NCI-H2081 treated with DMSO at 0.1 percent for 48 hours (cell line): ENCODE results near the gene ZSCAN2.
A peak's percentile ranks its signal among the peaks of the same experiment; 100 is the strongest.
"Not testable (repeated sequence)": the region's sequence is repeated elsewhere in the genome, so short reads cannot be mapped to it uniquely, and the experiment has no call there.

ENCODE experiments used
- DNase-seq: peaks from one replicate; lab custom pipeline; 2025; lab: John Stamatoyannopoulos, UW

ZSCAN2 gene

DNA sequence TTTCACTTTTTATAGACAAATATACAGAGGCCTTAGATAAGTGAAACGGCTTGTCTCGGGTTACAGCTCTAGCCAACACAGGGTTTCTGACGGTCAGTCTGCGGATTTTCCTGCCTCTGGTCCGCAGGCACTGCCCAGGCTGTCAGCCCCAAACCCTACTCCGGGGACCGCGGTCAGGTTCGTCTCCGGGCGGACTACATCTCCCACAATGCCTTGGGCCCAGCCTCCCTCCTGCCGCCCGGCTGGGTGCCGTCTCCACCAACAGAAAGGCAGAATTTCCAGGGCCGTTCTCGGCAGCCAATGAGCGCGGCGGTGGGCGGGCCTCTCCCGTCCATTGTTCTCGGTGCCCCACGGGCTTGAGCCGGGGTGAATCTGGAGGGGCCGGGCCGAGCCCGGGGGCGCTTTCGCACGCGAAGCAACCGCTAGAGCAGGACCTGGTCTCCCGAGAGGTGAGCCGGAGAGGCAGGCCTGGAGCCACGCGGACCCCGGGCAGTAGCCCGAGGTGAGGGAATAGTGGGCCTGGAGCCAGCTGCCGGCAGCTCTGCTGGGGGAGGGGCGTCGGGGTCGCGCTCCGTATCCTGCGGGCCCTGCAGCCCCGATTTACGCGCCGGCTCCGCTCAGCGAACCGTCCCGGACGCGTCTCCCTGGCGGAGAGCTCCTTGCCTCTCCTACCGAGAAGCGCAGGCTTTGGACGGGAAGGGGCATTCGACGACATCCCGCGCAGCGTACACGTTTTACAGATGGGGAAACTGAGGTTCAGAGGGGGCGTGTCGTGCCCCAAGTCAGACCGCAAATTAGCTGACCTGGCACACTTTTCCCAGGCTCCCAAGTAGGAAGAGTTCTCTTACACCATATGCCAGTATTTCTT lies at the start of gene ZSCAN2:
ZSCAN2 (plus strand) TSS at position 323 of the 868 bp plus-strand sequence. CDS start 2,919 bp downstream, outside the sequence.
- peak; percentile 78 for DNase-seq

DNA sequence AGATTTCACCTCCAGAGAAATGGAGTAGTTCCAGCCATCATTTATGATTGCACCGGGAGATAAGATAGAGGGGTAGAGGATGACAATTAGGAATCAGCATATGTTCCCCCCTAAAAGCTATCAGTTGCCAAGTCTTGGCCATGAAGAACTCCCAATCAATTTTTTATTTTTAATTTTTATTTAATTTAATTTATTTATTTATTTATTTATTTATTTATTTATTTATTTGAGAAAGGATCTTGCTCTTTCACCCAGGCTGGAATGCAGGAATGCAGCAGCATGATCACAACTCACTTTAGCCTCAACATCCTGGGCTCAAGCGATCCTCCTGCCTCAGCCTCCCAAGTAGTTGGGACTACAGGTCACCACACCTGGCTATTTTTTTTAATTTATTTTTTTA lies 49.2 kb upstream of the ZSCAN2 start:
- not testable (repeated sequence) for DNase-seq

DNA sequence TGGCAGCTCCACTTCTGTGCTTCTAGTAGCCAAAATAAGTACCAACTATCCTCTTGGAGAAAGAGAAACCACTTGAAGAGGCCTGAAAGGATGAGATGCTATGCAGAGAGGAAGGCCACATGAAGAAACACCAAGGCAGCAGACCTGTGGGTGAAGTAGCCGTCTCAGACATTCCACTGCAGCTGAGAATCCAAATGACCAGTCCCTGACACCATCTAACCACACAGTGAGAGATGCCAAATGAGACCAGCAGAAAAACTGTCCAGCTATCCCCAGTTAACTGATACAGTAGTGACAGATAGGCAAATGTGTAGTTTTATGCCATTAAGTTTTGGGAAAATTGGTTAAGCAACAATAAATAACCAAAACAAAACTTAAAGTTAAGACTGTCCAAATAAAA lies 47.9 kb upstream of the ZSCAN2 start:
- no peak for DNase-seq

DNA sequence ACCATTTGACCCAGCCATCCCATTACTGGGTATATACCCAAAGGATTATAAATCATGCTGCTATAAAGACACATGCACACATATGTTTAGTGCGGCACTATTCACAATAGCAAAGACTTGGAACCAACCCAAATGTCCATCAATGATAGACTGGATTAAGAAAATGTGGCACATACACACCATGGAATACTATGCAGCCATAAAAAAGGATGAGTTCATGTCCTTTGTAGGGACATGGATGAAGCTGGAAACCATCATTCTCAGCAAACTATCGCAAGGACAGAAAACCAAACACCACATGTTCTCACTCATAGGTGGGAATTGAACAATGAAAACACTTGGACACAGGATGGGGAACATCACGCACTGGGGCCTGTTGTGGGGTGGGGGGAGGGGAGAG lies 44.1 kb upstream of the ZSCAN2 start:
- not testable (repeated sequence) for DNase-seq

DNA sequence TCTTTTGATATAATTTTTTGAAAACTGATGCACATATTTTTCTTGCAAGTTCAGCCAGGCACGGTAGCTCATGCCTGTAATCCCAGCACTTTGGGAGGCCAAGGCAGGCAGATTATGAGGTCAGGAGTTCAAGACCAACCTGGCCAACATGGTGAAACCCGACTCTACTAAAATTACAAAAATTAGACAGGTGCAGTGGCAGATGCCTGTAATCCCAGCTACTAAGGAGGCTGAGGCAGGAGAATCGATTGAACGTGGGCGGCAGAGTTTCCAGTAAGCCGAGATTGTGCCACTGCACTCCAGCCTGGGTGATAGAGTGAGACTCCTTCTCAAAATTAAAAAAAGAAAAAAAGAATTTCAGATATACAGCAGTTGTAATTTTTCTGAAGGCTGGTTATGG lies 32.8 kb upstream of the ZSCAN2 start:
- DNase-seq = not testable (repeated sequence)

DNA sequence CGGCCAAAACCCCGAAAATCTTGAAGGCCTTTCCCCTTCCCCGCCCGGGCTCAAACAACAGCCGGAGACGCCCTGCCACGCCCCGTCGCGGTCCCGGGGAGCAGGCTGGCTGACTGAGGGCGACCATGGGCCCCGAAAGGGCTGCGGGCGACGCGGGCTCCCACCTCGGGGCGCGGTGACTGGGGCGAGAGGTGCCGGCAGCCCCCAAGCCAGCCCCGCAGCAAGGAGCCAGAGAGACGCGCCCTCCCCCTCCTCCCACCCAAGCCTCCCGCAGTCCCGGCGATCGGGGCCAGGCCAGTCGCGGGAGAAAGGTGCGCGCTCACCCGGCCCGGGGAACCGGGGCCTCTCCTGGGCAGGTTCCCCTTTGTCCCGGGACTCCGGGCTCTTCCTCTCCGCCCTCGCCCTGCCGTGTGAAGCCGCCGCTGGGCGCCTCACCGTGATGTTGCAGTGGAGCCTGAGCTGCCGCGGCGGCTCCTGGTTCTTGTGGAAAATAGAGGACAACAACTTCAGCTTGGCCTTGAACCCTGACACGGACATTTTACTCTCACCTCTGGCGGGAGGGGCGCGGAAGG lies 30.6 kb upstream of the ZSCAN2 start:
- no peak for DNase-seq

DNA sequence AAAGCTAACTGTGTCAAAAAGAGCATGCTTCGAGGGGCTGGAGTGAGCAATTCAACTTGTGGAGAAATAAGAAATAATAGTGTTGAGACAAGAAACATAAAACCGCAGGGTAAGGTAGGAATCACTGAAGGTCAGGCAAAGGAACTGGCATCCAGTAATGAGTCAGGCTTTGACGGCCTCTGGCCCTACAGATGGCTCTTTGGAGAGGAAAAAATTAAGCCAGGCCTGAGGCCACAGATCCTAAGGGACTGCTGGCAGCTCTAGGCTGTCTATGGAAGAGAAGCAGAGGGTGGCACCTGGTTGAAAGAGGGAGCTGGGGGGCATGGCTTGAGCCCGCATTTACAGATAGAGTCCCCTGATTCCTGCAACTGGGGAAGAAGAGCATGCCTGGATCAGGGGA lies 28.6 kb upstream of the ZSCAN2 start:
- DNase-seq = no peak

DNA sequence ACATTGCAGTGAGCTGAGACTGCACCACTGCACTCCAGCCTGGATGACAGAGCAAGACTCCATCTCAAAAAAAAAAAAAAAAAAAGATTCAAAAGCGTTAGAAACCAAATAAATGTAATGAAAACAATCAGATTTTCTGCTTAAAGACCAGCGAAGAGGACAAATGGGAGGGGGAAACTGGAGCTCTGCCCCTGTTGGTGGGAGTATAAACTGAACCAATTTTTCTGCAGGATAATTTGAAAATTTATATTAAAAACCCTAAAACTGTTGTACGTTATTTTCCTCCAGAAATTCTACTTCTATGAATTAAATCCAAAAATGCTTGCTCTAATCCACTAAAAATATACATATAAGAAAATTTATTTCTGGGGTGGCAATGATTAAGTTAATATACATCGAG lies 25.3 kb upstream of the ZSCAN2 start:
- no peak for DNase-seq

DNA sequence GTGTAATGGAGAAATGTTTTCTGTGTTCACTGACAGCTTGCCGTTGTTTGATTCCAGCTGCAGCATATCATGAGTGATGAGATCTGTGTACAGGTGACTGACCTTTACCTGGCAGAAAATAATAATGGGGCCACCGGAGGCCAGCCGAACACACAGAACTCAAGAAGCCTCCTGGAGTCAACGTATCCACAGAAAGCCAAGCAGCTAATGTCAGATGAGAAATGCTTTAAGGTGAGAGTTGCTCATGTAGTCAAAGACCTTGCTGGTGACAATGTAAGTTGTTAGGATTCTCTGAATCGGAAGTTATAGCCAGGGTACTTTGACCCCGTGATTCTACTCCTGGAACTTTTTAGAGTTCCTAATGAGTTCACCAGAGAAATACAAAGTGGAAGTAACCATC lies 22.9 kb upstream of the ZSCAN2 start:
- DNase-seq = not testable (repeated sequence)

DNA sequence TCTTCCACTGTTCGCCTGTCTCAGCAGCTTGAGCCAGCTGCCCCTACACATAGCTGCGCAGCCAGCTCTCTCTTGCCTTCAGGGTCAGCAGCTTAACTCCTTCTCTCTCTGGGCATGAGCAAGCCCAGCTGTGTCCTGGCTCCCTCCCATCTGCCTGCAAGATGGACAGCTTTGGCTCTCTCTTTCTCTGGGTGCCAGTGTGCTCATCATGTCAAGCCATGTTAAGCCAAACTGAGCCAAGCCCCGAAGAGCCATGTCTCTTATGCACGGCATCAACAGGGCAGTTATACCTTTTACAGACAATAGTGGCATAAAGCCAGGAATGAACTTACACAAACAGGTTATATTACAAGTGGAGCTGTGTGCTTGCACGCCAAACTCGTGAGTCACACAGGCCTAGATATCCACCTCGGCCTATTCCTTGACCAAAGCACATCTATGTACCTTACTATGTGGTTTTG lies 21.5 kb upstream of the ZSCAN2 start:
- DNase-seq = not testable (repeated sequence)

DNA sequence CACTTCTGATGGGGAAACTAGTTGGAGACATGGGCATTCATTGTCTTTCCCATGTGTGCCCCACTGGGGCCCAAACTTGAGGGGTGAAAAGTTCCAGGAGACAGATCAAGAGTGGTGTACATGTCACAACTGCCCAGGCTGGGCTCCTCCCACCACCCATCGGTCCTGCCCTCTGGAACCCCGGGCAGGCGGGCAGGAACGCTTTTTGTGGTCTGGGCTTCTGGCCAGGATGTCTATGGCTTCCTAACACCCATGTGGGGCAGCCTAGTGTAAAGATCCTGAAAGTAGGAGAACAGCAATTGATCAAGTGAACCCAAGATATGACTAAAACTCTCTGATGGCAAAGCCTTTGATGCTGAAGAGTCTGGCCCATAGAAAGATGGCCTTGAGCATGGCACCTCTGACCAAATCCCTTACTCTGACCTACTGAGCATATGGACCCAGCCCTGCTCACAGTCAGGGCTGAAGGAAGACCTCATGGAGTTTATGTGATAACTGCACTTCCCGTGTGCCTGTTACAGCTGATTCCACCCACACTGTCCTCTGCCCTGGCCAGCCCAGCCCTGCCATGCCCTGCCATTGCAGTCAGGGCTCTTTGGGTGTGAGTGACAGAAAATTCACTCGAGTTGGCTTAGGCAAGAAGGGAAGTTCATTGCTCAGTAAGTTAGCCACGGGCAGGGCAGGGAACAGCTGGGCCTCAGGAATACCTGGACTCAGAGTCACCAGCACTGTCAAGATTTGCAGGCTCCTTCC lies 19.0 kb upstream of the ZSCAN2 start:
- DNase-seq = not testable (repeated sequence)

DNA sequence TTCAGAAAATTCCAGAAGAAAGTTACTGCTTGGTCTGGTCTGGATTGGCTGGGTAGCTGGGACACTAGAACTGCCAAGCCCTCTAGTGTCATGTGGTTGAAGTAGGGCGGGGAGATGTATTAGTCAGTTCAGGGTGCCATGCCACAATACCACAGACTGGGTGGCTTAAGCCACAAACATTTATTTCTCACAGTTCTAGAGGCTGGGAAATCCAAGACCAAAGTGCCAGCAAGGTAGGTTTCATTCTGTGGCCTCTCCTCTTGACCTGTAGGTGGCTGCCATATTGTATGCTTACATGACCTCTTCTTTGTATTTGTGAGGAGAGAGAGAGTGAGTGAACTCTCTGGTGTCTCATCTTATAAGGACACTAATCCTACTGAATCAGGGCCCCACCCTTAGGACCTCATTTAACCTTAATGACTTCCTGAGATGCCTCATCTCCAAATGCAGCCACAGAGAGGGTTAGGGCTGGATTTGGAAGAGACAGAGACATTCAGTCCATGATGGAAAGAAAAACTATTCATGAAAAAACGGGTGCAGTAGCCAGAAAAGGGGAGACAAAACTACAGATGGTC lies 18.1 kb upstream of the ZSCAN2 start:
- DNase-seq = no peak

DNA sequence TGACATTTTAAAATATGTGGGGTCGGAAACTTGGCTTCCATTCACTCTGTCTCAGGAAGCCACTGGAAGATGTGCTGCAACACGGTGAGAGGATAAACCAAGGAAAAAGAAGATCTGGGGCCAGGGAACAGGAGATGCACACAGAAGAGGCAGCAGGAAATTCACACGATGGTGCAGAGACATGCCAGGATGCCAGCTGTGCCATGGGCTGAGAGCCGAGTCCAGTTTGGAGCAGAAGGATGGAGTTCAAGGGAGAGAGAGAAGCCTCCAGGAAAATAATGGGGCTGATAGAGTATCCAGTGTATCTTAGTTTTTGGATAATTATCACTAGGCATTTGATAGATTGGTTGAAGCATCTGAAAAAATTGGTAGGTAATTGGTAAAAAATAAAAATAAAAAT lies 16.9 kb upstream of the ZSCAN2 start:
- not testable (repeated sequence) for DNase-seq

DNA sequence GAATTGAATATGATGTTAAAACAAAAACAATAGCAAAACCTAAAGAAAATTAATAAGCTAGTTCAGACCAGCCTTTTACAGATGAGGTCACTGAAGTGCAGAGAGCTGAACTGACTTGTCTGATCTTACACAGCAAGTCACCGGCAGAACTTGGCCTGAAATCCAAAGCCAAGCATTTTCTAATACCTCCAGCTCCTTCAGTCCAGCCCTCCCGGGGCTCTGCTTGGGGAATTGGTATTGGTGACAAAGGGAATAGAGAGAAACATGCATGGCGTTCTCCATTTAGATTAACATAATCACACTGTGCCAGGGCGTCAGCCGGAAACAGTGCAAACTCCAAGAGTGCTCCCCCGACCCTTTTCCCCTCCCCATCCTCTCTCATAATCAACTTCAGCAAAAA lies 14.1 kb upstream of the ZSCAN2 start:
- no peak for DNase-seq

DNA sequence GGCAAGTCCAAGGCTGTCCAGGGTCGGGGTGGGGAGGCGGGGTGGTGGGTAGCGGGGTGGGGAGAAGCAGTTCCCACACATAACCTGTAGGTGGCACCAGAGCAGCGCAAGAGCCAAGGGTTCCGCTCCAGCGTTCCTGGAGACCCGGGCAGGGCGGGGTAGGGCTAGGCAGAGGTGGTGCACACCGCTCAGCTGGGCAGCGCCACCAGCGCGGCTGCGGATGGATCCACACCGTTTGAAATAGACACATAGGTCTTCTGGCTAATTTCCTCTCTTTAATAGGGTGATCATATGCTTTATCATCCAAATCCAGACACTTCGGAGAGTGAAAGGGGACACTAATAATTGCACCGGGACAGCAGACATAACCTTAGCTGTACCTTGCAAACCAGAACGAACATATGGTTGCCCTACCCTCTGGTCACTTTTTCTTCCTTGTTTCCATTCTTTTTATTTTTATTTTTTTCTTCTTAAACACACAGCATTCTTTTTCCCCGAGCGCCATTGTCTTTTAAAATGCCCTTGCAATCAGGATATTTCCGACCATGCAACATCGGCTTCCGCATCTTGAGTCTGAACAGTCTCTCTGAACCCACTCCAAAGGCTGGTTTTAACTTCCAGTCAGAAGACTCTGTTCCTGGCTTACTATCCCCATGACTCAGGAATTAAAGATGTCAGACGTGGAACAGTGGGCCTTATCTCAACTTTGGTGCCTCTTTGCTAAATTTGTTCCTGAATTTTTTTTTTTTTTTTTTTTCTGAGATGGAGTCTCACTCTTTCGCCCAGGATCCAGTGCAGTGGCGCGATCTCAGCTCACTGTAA lies 12.5 kb upstream of the ZSCAN2 start:
- DNase-seq = peak; percentile 37

DNA sequence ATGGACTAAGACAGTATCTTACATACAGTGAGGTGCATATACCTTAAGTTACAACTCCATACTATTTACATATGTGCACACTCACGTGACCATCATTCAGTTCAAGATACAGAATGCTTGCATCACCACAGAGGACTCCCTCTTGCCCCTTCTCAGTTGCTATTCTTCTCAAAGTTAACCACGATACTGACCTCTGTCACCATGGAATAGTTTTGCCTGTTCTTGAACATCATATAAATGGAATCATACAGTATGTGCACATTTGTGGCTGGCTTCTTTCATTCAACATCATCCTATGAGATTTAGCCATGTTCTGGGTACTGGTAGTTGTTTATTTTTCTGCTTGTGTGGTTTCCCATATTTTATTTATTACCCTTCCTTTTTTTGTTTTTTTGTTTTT lies 10.4 kb upstream of the ZSCAN2 start:
- no peak for DNase-seq

DNA sequence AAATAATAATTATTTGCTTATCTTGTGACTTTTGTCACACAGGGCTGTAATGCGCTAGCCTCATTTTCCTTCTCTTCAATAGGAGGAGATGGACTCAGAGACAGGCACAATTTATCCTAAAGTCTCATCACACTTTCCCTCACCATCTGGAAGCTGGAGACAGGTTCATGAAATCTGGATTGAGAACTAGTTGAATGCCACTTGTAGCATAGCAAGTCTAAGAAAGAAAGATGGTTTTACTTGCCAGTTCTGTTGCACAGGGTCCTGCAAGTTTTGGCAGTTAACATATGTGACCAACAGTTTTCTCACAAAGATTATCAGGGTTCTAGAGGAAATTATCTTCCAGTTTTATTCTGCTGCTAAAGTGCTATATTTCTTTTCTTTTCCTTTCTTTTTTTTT lies 9.0 kb upstream of the ZSCAN2 start:
- DNase-seq = no peak

DNA sequence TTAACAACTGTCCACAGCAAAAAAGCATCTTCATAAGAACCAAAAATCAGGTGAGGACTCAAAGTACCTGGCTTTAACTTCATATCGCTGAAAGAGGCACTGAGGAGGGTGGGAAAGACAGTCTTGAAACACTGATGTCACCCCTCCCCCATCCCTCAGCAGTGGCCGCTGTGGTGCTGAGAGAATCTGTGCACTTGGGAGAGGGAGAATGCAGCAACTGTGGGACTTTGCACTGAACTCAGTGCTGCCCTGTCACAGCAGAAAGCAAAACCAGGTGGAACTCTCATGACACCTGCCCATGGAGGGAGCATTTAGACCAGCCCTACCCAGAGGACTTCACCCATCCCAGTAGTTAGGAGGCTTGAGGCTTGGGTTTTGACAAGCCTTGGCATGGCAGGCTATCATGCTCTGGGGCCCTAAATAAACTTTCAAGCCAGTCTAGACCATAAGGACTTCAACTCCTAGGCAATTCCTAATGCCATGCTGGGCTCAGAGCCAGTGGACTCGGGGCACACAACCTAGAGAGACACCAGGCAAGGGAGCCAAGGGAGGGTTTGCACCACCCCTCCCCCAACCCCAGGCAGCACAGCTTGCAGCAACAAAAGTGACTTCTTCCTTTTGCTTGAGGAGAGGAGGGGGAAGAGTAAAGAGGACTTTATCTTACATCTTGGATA lies 6.1 kb upstream of the ZSCAN2 start:
- DNase-seq = no peak

DNA sequence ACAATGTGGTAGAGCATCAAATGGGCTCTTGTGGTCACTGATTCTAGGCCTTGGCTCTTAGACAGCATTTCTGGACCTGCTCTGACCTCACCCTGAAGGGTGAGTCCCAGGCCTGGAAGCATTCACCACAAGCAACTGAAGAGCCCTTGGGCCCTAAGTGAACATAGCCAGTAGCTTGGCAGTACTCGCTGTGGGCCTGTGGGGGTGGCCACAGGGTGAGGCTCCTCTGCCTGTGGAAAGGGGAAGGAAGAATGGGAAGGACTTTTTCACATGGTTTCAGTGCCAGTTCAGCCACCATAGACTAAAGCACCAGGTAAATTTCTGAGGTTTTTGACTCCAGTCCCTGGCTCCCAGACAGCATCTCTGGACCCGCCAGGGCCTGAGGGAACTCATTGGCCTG lies 5.1 kb upstream of the ZSCAN2 start:
- DNase-seq = no peak

DNA sequence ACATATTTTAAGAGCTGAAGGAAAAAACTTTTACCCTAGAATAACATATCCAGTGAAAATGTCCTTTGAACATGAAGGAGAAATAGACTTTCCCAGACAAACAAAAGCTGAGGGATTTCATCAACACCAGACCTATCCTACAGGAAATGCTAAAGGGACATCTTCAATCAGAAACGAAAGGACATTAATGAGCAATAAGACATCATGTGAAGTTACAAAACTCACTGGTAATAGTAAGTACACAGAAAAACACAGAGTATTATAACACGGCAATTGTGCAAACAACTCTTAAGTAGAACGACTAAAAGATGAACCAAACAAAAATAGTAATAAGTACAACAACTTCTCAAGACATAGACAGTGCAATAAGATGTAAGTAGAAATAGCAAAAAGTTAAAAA lies 3.5 kb upstream of the ZSCAN2 start:
- DNase-seq = no peak

DNA sequence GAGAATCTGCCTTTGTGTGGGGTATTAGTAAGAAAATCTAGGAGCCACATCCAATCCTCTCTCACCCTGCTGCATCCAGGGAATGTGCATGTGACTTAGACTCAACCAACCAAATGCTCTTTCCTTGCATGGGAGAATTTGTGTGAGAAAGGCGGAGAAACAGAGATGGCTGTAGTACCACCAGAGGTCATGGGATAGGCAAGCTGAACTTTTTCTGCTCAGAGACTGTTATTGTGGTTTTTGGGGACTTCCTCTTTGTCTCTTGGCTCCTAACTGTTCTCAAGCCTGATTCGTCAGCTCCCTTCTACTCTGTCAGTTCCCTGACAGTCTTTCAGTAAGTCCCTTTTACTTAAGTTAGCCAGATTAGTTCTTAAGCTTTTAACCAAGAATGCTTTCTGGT lies 2.6 kb upstream of the ZSCAN2 start:
- DNase-seq = no peak
